HEK293 (cell line): ENCODE data around the gene HTRA1.

Experiments
- CTCF ChIP-seq: fragments of 450-650 bp; formaldehyde crosslinking; IDR thresholded peaks from 2 replicates; pipeline ENCODE4 v1.5.1; 2016; ENCODE audit warnings: missing biosample characterization, missing genetic modification characterization
- SP2 ChIP-seq: fragments of 450-650 bp; formaldehyde crosslinking; IDR thresholded peaks from 2 replicates; pipeline ENCODE4 v1.5.1; 2016; ENCODE audit warnings: missing biosample characterization, missing genetic modification characterization
- TCF7L2 ChIP-seq: IDR thresholded peaks from 2 replicates; pipeline ENCODE4 v1.6.1; 2011; ENCODE audit warnings: low read depth, mild to moderate bottlenecking, inconsistent platforms, low read length, moderate library complexity, borderline replicate concordance
- YY1 ChIP-seq: fragments of 450-650 bp; formaldehyde crosslinking; IDR thresholded peaks from 2 replicates; pipeline ENCODE4 v1.5.1; 2018; ENCODE audit warnings: missing biosample characterization, missing genetic modification characterization
- TF ChIP-seq, protein P1 (sequence below): IDR thresholded peaks from 2 replicates; pipeline ENCODE4 v1.6.1; 2011; ENCODE audit warnings: mild to moderate bottlenecking, low read depth, low read length, borderline replicate concordance
- TF ChIP-seq, protein P2 (sequence below): fragments of 450-650 bp; formaldehyde crosslinking; IDR thresholded peaks from 2 replicates; pipeline ENCODE4 v1.5.1; 2016; ENCODE audit warnings: missing biosample characterization, missing genetic modification characterization

GRCh38 chr10:122537545-122537944, 76.2 kb downstream of the HTRA1 start:
- TF ChIP-seq, protein P1, sequence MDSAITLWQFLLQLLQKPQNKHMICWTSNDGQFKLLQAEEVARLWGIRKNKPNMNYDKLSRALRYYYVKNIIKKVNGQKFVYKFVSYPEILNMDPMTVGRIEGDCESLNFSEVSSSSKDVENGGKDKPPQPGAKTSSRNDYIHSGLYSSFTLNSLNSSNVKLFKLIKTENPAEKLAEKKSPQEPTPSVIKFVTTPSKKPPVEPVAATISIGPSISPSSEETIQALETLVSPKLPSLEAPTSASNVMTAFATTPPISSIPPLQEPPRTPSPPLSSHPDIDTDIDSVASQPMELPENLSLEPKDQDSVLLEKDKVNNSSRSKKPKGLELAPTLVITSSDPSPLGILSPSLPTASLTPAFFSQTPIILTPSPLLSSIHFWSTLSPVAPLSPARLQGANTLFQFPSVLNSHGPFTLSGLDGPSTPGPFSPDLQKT, result no peak
- no peak for TF ChIP-seq CTCF
- TF ChIP-seq, protein P2, sequence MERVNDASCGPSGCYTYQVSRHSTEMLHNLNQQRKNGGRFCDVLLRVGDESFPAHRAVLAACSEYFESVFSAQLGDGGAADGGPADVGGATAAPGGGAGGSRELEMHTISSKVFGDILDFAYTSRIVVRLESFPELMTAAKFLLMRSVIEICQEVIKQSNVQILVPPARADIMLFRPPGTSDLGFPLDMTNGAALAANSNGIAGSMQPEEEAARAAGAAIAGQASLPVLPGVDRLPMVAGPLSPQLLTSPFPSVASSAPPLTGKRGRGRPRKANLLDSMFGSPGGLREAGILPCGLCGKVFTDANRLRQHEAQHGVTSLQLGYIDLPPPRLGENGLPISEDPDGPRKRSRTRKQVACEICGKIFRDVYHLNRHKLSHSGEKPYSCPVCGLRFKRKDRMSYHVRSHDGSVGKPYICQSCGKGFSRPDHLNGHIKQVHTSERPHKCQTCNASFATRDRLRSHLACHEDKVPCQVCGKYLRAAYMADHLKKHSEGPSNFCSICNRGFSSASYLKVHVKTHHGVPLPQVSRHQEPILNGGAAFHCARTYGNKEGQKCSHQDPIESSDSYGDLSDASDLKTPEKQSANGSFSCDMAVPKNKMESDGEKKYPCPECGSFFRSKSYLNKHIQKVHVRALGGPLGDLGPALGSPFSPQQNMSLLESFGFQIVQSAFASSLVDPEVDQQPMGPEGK (tag by site-specific recombination), result no peak
- TF ChIP-seq SP2, result no peak
- TF ChIP-seq YY1 (tag by site-specific recombination), result no peak
- TF ChIP-seq TCF7L2, result no peak
